KOPT-K1 (cell line): ENCODE results near the gene RRP1.
"Not testable (repeated sequence)": the region's sequence is repeated elsewhere in the genome, so short reads cannot be mapped to it uniquely, and the experiment has no call there.

ENCODE experiments used
- H3K27ac ChIP-seq: fragments of 200-600 bp; sonication (generic); 2 replicates; pipeline ENCODE4 v1.5.1; 2016; ENCODE audit warnings: antibody characterized with exemption, mild to moderate bottlenecking, low read depth, low read length; ENCODE audit not compliant: poor library complexity, severe bottlenecking
- H3K36me3 ChIP-seq: fragments of 200-600 bp; sonication (generic); 2 replicates; pipeline ENCODE4 v1.5.1; 2017; ENCODE audit warnings: antibody characterized with exemption, mild to moderate bottlenecking, low read length, moderate library complexity; ENCODE audit not compliant: insufficient read depth
- H3K9me3 ChIP-seq: fragments of 200-600 bp; sonication (generic); 2 replicates; pipeline ENCODE4 v1.5.1; 2017; ENCODE audit warnings: antibody characterized with exemption, low read length, mild to moderate bottlenecking; ENCODE audit not compliant: insufficient read depth, poor library complexity, severe bottlenecking

Gene RRP1

GRCh38 chr21:43822741-43823140, 33.4 kb downstream of the RRP1 start:
- H3K27ac ChIP-seq, H3K9me3 ChIP-seq, H3K36me3 ChIP-seq: not testable (repeated sequence)

DNA sequence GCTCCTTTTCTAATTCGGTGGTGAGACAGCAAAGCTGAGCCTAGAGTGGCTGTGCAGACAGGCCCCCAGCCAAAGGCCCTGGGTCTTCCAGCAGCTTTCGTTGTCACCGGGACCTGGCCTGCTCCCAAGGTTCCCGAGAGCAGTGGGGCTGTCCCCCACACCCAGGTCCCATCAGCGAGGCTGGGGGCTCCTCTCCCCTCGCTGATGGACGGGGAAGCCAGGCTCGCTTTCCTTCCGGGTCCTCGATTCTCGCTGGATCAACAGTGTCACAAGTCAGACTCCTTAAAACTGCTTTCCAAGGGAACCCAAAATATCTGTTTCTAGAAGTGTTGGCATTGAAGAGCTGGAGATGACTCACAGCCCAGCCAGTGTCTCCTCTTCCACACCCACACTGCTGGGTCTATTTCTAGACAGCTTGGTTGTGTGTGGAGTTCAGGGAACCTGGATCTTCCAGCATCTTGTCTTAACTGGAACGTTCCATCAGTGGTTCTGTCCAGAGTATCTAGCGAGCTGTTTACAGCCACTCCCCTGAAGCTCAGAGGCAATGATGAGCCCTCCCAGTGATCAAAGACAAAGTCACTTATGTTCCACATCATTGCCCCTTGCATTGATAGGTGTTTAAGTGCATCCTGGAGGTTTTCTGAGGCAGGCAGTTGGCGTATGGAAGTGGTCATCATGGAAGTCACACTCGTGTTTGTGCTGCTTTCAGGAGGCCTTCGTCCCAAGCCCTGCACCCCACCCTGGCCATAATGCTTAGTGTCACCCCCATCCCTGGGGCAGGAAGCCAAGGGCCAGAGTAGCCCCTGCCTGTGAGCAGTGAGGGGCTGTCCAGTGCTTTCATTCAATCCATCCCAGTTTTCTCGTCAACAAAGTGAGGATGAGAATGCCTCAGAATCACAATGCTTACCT, 35.2 kb downstream of the RRP1 start:
- H3K27ac ChIP-seq = no peak overlapping the region
- no peaks in the 10 kb centered on the region for H3K9me3 ChIP-seq
- H3K36me3 ChIP-seq = no peaks in the 10 kb centered on the region

GRCh38 chr21:43825242-43825935, 36.0 kb downstream of the RRP1 start:
- no peak overlapping the region for H3K27ac ChIP-seq
- H3K9me3 ChIP-seq = no peaks in the 10 kb centered on the region

DNA sequence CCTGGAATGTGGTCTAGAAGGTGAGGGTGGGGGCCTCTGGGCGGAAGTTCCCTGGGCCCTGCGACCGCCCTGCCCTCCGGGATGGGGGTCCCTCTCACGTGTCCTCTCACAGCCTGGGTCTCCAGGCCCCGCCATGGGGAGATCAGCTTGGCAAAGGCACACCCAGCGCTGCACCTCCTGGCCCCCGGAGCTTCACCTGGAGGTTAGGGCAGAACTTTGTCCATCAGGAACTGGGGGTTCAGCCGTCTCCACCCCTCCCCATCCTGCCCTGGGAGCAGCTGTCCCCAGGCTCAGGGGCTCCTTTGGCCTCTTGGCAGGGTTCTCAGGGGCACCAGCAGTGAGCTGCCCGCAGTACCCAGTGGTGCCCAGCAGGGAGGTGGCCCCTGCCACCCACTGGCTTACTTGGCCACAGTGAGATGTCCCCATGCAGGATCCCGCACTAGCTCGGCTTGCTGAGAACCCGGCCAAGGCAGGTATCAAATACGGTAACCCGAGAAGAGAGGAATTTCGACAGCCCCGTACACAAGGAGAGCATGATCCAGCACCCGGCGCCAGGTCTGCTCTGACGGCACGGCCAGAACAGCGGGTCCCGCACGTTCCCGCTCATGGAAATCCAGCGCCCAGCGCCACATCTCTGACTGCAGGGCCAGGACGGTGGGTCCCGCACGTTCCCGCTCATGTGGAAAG, 36.7 kb downstream of the RRP1 start:
- no peak overlapping the region for H3K27ac ChIP-seq

More at GRCh38 chr21:43825242-43825935, 36.0 kb downstream of the RRP1 start:
- no peaks in the 10 kb centered on the region for H3K36me3 ChIP-seq

GRCh38 chr21:43826623-43826974, 37.2 kb downstream of the RRP1 start:
- Histone ChIP-seq H3K36me3 (no peaks in the 10 kb centered on the region), H3K9me3 (no peaks in the 10 kb centered on the region), H3K27ac (no peak overlapping the region)

More for the DNA sequence above, 36.7 kb downstream of the RRP1 start:
- Histone ChIP-seq H3K36me3 (no peaks in the 10 kb centered on the region), H3K9me3 (no peaks in the 10 kb centered on the region)

GRCh38 chr21:43827015-43827611, 37.7 kb downstream of the RRP1 start:
- H3K27ac ChIP-seq = no peak overlapping the region
- H3K36me3 ChIP-seq = no peaks in the 10 kb centered on the region
- H3K9me3 ChIP-seq = no peaks in the 10 kb centered on the region

- Histone ChIP-seq H3K27ac (no peak overlapping the region), H3K36me3 (no peaks in the 10 kb centered on the region), H3K9me3 (no peaks in the 10 kb centered on the region)
Observed at GRCh38 chr21:43829161-43829560, 39.8 kb downstream of the RRP1 start.

- Histone ChIP-seq H3K27ac (no peak overlapping the region), H3K36me3 (no peaks in the 10 kb centered on the region), H3K9me3 (no peaks in the 10 kb centered on the region)
Observed at GRCh38 chr21:43829575-43830119, 40.3 kb downstream of the RRP1 start.

GRCh38 chr21:43832158-43832550, 42.8 kb downstream of the RRP1 start:
- Histone ChIP-seq H3K36me3 (no peaks in the 10 kb centered on the region), H3K27ac (no peak overlapping the region), H3K9me3 (no peaks in the 10 kb centered on the region)

GRCh38 chr21:43832648-43833047, 43.3 kb downstream of the RRP1 start:
- Histone ChIP-seq H3K27ac (no peak overlapping the region), H3K36me3 (no peaks in the 10 kb centered on the region), H3K9me3 (no peaks in the 10 kb centered on the region)

DNA sequence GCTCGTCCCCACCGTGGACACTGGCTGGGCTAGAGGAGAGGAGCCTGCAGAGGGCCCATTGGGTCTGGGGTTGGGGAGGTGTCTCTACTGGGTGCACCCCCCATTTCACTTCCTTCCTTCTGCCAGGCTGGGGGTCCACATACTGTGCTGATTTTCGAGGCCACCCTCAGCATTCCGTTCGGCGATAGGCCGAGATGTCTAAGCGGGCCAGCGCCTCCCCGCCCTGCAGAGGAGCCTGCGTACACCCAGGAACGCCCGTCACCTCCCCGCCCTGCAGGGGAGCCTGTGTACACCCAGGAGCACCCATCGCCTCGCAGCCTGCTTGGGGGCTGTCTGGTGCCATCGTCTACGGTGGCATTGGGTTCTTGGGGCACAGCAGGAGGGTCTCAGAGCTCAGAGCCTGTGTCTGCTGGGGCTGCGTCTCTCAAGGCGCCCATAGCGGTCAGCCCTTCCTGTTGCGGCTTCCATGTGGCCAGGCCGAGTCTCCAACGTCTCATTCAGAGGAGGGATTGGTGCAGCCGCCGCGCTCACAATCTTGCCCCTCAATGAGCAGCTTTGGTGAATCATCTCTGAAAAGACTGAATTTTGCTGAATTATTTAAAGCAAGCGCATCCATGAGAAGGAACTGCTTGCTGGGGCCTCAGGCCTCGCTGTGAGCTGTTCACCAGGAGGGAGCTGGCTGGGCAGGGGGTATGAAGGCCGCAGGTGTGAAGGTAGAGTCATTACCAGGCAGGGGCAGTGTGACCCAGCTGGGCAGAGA, 44.9 kb downstream of the RRP1 start:
- Histone ChIP-seq H3K9me3 (no peaks in the 10 kb centered on the region), H3K36me3 (no peaks in the 10 kb centered on the region), H3K27ac (no peak overlapping the region)

DNA sequence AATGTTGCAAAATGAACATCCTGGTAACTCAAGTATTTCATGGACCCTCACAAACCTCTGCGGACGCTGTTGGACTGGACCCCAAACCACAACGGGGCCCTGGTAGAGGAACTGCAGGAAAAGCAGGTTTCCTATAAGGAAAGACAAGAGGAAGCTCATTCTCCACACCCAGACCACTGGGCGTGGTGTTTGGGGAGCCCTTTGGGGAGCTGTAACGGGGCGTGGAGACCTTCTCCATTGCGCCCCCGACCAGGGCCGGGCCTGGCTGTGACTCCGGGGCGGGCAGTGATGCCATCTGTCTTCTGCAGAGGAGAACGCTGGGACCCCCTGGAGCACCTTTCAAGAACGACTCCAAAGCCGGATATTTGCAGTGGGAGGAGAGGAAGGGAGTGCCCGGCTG, 45.7 kb downstream of the RRP1 start:
- H3K36me3 ChIP-seq = no peaks in the 10 kb centered on the region

DNA sequence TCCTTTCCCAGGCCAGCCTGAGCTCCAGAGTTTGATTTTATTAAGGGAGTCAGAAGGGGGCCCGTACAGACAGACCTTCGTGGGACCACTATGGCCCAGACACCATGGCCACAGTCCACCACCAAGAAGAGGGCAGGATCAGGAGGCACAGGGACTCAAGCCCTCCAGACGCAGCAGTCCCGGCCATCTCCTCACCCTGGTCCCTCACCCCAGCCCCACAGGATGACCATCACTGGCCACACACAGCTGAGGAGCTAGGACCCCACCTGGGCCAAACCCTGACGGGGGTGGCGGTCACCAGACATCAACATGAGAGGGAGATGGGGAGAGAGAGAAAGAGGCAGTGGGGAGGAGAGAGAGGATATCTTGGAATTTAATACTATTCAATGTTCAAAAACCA, 46.5 kb downstream of the RRP1 start:
- Histone ChIP-seq H3K27ac (no peak overlapping the region), H3K9me3 (no peaks in the 10 kb centered on the region), H3K36me3 (no peaks in the 10 kb centered on the region)

More for the DNA sequence above, 45.7 kb downstream of the RRP1 start:
- Histone ChIP-seq H3K9me3 (no peaks in the 10 kb centered on the region), H3K27ac (no peak overlapping the region)

- no peaks in the 10 kb centered on the region for H3K36me3 ChIP-seq
- no peaks in the 10 kb centered on the region for H3K9me3 ChIP-seq
- H3K27ac ChIP-seq = no peak overlapping the region
Observed at GRCh38 chr21:43836616-43837015, 47.2 kb downstream of the RRP1 start.
